Upper lobe of left lung (tissue), 4 donors: ENCODE data around the gene RCSD1.

Source experiments
- CTCF ChIP-seq, 6 experiments: fragments of 450-650 bp in 4 of 6; fragments of 200-600 bp in 2 of 6; sonication (generic) in 2 of 6; IDR thresholded peaks; one replicate each; pipeline ENCODE4 v1.5.1; 2016 to 2019; ENCODE audit warnings: antibody characterized with exemption in 6 of 6
- POLR2A ChIP-seq, 4 donors: fragments of 450-650 bp; IDR thresholded peaks; one replicate each; pipeline ENCODE4 v1.5.1; 2016 to 2017; ENCODE audit warnings: antibody characterized with exemption in 4 of 4, mild to moderate bottlenecking in 2 of 4
- POLR2AphosphoS5 ChIP-seq, 2 donors: sonication (generic); formaldehyde crosslinking; IDR thresholded peaks; one replicate each; pipeline ENCODE4 v1.5.1; 2017; ENCODE audit warnings: antibody characterized with exemption in 2 of 2

- TF ChIP-seq CTCF (IDR thresholded peaks at IDR 0.05) = no peak
- TF ChIP-seq POLR2AphosphoS5 (IDR thresholded peaks at IDR 0.05) = no peak
- TF ChIP-seq POLR2A (IDR thresholded peaks at IDR 0.05) = no peak
Measured at GRCh38 chr1:167739752-167740151, 109.7 kb downstream of the RCSD1 start.
